ENCODE measurements around the gene DENND1A.
"Not testable (repeated sequence)": the region's sequence is repeated elsewhere in the genome, so short reads cannot be mapped to it uniquely, and the experiment has no call there.

The DENND1A gene

DNA sequence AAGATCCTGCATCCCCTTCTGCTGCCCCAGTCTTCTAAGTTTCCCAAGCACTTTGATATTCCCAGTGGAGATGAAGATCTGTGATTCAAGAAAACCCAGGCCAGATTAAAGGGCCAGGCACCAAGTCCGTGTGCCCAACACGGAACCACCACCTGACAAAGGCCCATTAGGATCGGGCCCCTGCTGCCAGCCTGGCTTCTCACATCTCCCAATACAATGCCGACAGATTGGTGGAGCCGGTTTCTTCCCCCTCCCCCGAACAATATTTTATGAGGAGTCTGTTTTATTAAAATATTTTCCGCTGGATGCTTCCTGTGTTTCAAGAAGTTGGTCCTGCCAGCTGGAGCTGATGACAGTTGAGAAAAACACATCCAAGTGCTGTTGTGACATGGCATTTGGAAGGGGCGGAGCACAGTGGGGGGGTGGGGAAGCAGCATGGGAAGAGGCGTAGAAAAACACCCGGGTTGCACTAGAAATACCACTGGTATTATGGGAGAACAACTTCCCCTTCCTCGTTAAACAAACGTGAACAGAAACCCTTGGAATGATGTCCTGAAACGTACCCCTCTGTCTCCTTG, 528.9 kb downstream of the DENND1A start:
- no peak overlapping the region for H2AK5ac ChIP-seq (ENCODE audit: low read length, severe bottlenecking)
- H3K27me3 ChIP-seq (ENCODE audit: control insufficient read depth in 1 of 2, insufficient read depth in 1 of 2, low read length in 2 of 2), result no peaks in the 10 kb centered on the region
- no peak overlapping the region for H4K8ac ChIP-seq (ENCODE audit: low read length)
- H3K27ac ChIP-seq (ENCODE audit: low read length, poor library complexity, severe bottlenecking), result no peak overlapping the region
- H3K23ac ChIP-seq (ENCODE audit: low read length in 2 of 2), result no peak overlapping the region
- H2AFZ ChIP-seq (ENCODE audit: low read depth, low read length), result no peak overlapping the region
- H3K18ac ChIP-seq (ENCODE audit: low read depth in 1 of 2, low read length in 2 of 2), result no peak overlapping the region
- no peak overlapping the region for H3K9ac ChIP-seq (ENCODE audit: low read length)
- no peak overlapping the region for H3K4me2 ChIP-seq (ENCODE audit: low read length, poor library complexity, severe bottlenecking)
- no peak overlapping the region for H3K4ac ChIP-seq (ENCODE audit: low read depth in 1 of 2, low read length in 2 of 2)
- H3K36me3 ChIP-seq (ENCODE audit: control insufficient read depth in 1 of 2, insufficient read depth in 2 of 2, low read depth in 1 of 2, low read length in 2 of 2), result no peaks in the 10 kb centered on the region
- no peak for DNase-seq
- H2BK120ac ChIP-seq (ENCODE audit: low read depth, low read length), result no peak overlapping the region
- WGBS, result 89% methylated on average over 13 of the region's 13 CpGs
- no peak overlapping the region for H4K91ac ChIP-seq (ENCODE audit: low read length)
- no peak overlapping the region for H2BK12ac ChIP-seq (ENCODE audit: low read length in 2 of 2)
- H3K9me3 ChIP-seq (ENCODE audit: control insufficient read depth, low read length), result no peaks in the 10 kb centered on the region
- no peak overlapping the region for H2BK15ac ChIP-seq (ENCODE audit: low read depth, poor library complexity, severe bottlenecking)
- no peak overlapping the region for H3K4me3 ChIP-seq (ENCODE audit: insufficient read depth in 1 of 2, low read depth in 1 of 2, low read length in 2 of 2)
- H2BK5ac ChIP-seq (ENCODE audit: low read depth, low read length, poor library complexity, severe bottlenecking), result no peak overlapping the region
- no peaks in the 10 kb centered on the region for H3K79me1 ChIP-seq (replicated peaks; ENCODE audit: low read length, poor library complexity, severe bottlenecking)
- no peak overlapping the region for H3K14ac ChIP-seq (ENCODE audit: low read length in 2 of 2)
- no peaks in the 10 kb centered on the region for H3K4me1 ChIP-seq (ENCODE audit: control insufficient read depth, insufficient read depth, low read depth, low read length)

DNA sequence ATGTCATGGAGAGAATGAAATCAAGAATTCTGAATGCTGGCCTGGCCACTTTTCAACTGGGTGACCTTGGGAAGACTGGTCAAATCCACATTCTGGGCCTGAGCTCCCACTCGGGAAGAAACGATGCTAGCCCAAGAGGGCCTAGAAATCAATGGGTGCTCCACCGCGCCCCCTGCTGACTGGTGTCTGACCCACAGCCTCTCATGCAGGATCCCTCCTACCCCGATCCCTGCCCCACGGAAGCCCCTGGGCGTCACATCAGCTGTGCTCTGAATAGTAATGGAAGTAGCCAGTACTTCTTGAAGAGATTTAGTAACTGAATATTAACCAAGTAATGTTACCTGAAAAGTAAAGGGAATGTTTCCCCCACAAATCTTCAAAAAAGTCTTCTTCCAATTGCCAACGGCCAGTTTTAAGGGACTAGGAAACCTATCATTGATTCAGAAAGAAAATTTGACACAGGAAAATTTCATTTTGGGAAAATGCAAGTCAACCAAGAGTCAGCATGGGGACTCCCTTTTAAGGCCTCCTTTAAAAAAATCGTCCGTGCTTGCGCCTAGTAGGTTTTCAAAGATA, 530.0 kb downstream of the DENND1A start:
- H2BK15ac ChIP-seq (ENCODE audit: low read depth, poor library complexity, severe bottlenecking), result no peak overlapping the region
- no peak for DNase-seq
- WGBS, result 80% methylated on average over 11 of the region's 11 CpGs

DNA sequence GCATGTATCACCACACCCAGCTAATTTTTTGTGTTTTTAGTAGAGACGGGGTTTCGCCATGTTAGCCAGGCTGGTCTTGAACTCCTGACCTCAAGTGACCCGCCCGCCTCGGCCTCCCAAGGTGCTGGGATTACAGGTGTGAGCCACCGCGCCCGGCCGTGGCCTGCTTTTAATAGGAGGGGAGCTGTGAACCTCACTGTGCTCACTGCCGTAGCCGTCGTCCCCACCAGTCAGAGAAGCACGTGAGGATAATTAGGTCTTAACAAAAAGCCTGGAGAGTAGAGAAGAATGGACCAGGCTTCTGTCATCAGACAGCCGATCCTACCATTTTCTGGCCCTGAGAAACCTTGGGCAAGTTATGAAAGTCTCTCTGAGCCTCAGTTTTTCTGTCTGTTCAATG, 531.0 kb downstream of the DENND1A start:
- H3K4me1 ChIP-seq (ENCODE audit: control insufficient read depth, insufficient read depth, low read depth, low read length), result peaks cover 16% of the 10 kb centered on the region
- not testable (repeated sequence) for H3K23ac ChIP-seq (ENCODE audit: low read length in 2 of 2); H3K9me3 ChIP-seq (ENCODE audit: control insufficient read depth, low read length); H3K27me3 ChIP-seq (ENCODE audit: control insufficient read depth in 1 of 2, insufficient read depth in 1 of 2, low read length in 2 of 2); H3K4me3 ChIP-seq (ENCODE audit: insufficient read depth in 1 of 2, low read depth in 1 of 2, low read length in 2 of 2); H3K9ac ChIP-seq (ENCODE audit: low read length); H3K14ac ChIP-seq (ENCODE audit: low read length in 2 of 2); H3K18ac ChIP-seq (ENCODE audit: low read depth in 1 of 2, low read length in 2 of 2); H3K27ac ChIP-seq (ENCODE audit: low read length, poor library complexity, severe bottlenecking); H4K8ac ChIP-seq (ENCODE audit: low read length); H4K91ac ChIP-seq (ENCODE audit: low read length); H3K4ac ChIP-seq (ENCODE audit: low read depth in 1 of 2, low read length in 2 of 2); H2BK5ac ChIP-seq (ENCODE audit: low read depth, low read length, poor library complexity, severe bottlenecking); H2BK12ac ChIP-seq (ENCODE audit: low read length in 2 of 2); H3K79me1 ChIP-seq (replicated peaks; ENCODE audit: low read length, poor library complexity, severe bottlenecking); H2AFZ ChIP-seq (ENCODE audit: low read depth, low read length); H2BK120ac ChIP-seq (ENCODE audit: low read depth, low read length); H3K4me2 ChIP-seq (ENCODE audit: low read length, poor library complexity, severe bottlenecking); H3K36me3 ChIP-seq (ENCODE audit: control insufficient read depth in 1 of 2, insufficient read depth in 2 of 2, low read depth in 1 of 2, low read length in 2 of 2); DNase-seq; H2BK15ac ChIP-seq (ENCODE audit: low read depth, poor library complexity, severe bottlenecking); H2AK5ac ChIP-seq (ENCODE audit: low read length, severe bottlenecking)
- 97% methylated on average over 14 of the region's 14 CpGs for WGBS

More for the DNA sequence above, 530.0 kb downstream of the DENND1A start:
- no peaks in the 10 kb centered on the region for H3K27me3 ChIP-seq (ENCODE audit: control insufficient read depth in 1 of 2, insufficient read depth in 1 of 2, low read length in 2 of 2)
- H3K4ac ChIP-seq (ENCODE audit: low read depth in 1 of 2, low read length in 2 of 2), result no peak overlapping the region
- H3K36me3 ChIP-seq (ENCODE audit: control insufficient read depth in 1 of 2, insufficient read depth in 2 of 2, low read depth in 1 of 2, low read length in 2 of 2), result no peaks in the 10 kb centered on the region
- H3K14ac ChIP-seq (ENCODE audit: low read length in 2 of 2), result no peak overlapping the region
- no peak overlapping the region for H3K4me3 ChIP-seq (ENCODE audit: insufficient read depth in 1 of 2, low read depth in 1 of 2, low read length in 2 of 2)
- H3K9me3 ChIP-seq (ENCODE audit: control insufficient read depth, low read length), result no peaks in the 10 kb centered on the region
- H2BK5ac ChIP-seq (ENCODE audit: low read depth, low read length, poor library complexity, severe bottlenecking), result no peak overlapping the region
- no peak overlapping the region for H3K27ac ChIP-seq (ENCODE audit: low read length, poor library complexity, severe bottlenecking)
- no peaks in the 10 kb centered on the region for H3K79me1 ChIP-seq (replicated peaks; ENCODE audit: low read length, poor library complexity, severe bottlenecking)
- no peak overlapping the region for H3K23ac ChIP-seq (ENCODE audit: low read length in 2 of 2)
- no peak overlapping the region for H2BK120ac ChIP-seq (ENCODE audit: low read depth, low read length)
- no peak overlapping the region for H2BK12ac ChIP-seq (ENCODE audit: low read length in 2 of 2)
- H2AK5ac ChIP-seq (ENCODE audit: low read length, severe bottlenecking), result no peak overlapping the region
- H2AFZ ChIP-seq (ENCODE audit: low read depth, low read length), result no peak overlapping the region
- no peak overlapping the region for H4K8ac ChIP-seq (ENCODE audit: low read length)
- no peak overlapping the region for H4K91ac ChIP-seq (ENCODE audit: low read length)
- no peak overlapping the region for H3K4me2 ChIP-seq (ENCODE audit: low read length, poor library complexity, severe bottlenecking)
- peaks cover 9% of the 10 kb centered on the region for H3K4me1 ChIP-seq (ENCODE audit: control insufficient read depth, insufficient read depth, low read depth, low read length)
- no peak overlapping the region for H3K9ac ChIP-seq (ENCODE audit: low read length)
- H3K18ac ChIP-seq (ENCODE audit: low read depth in 1 of 2, low read length in 2 of 2), result no peak overlapping the region

DNA sequence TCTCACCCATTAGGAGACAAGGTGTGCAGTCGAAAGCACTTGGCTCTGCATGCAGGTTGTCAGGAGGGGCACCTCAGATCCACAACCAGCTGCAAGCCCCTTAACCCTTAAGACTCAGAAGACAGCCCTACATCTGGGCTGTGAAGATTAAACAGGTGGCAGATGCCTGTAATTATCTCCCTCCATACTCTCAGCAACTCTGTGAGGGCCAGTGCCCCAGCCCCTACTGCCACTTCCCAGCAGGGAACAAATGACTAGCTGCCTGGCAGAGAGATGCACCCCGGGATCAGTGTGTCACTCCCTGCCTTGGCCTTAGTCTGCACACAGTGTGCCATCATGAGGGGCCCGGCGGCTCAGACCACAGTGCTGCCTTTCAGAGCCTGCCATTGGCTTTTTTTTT, 532.0 kb downstream of the DENND1A start:
- H3K4ac ChIP-seq (ENCODE audit: low read depth in 1 of 2, low read length in 2 of 2), result no peak overlapping the region
- no peak overlapping the region for H2BK5ac ChIP-seq (ENCODE audit: low read depth, low read length, poor library complexity, severe bottlenecking)
- WGBS, result 99% methylated on average over 4 of the region's 4 CpGs

More for the DNA sequence above, 532.0 kb downstream of the DENND1A start:
- Histone ChIP-seq H3K79me1 (replicated peaks; ENCODE audit: low read length, poor library complexity, severe bottlenecking) (no peaks in the 10 kb centered on the region), H3K9ac (ENCODE audit: low read length) (no peak overlapping the region), H3K27me3 (ENCODE audit: control insufficient read depth in 1 of 2, insufficient read depth in 1 of 2, low read length in 2 of 2) (no peaks in the 10 kb centered on the region), H3K4me2 (ENCODE audit: low read length, poor library complexity, severe bottlenecking) (no peak overlapping the region), H4K91ac (ENCODE audit: low read length) (no peak overlapping the region), H2AK5ac (ENCODE audit: low read length, severe bottlenecking) (no peak overlapping the region), H2AFZ (ENCODE audit: low read depth, low read length) (no peak overlapping the region), H4K8ac (ENCODE audit: low read length) (no peak overlapping the region), H3K27ac (ENCODE audit: low read length, poor library complexity, severe bottlenecking) (no peak overlapping the region), H2BK120ac (ENCODE audit: low read depth, low read length) (no peak overlapping the region), H3K18ac (ENCODE audit: low read depth in 1 of 2, low read length in 2 of 2) (no peak overlapping the region), H2BK15ac (ENCODE audit: low read depth, poor library complexity, severe bottlenecking) (no peak overlapping the region), H3K36me3 (ENCODE audit: control insufficient read depth in 1 of 2, insufficient read depth in 2 of 2, low read depth in 1 of 2, low read length in 2 of 2) (no peaks in the 10 kb centered on the region), H3K23ac (ENCODE audit: low read length in 2 of 2) (no peak overlapping the region), H3K4me1 (ENCODE audit: control insufficient read depth, insufficient read depth, low read depth, low read length) (peaks cover 16% of the 10 kb centered on the region), H3K4me3 (ENCODE audit: insufficient read depth in 1 of 2, low read depth in 1 of 2, low read length in 2 of 2) (no peak overlapping the region), H2BK12ac (ENCODE audit: low read length in 2 of 2) (no peak overlapping the region), H3K14ac (ENCODE audit: low read length in 2 of 2) (no peak overlapping the region), H3K9me3 (ENCODE audit: control insufficient read depth, low read length) (no peaks in the 10 kb centered on the region)
- DNase-seq, result no peak
